IPS DF 6.9 (cell line): ENCODE results near the gene KCNA3.

Experiments used
- DNase-seq: peaks from one replicate; pipeline ENCODE4 v3.0.0-alpha.2; 2013; ENCODE audit warnings: low read depth, low spot score
- H3K27ac ChIP-seq: one replicate; pipeline ENCODE4 v1.5.1; 2013; ENCODE audit warnings: low read length, control low read depth
- H3K27me3 ChIP-seq: 2 replicates; pipeline ENCODE4 v1.6.1; 2013; ENCODE audit warnings: mild to moderate bottlenecking, low read length; ENCODE audit not compliant: control insufficient read depth, insufficient read depth
- H3K36me3 ChIP-seq: 2 replicates; pipeline ENCODE4 v1.6.1; 2013; ENCODE audit warnings: low read length; ENCODE audit not compliant: control insufficient read depth, insufficient read depth
- H3K4me1 ChIP-seq: 2 replicates; pipeline ENCODE4 v1.6.1; 2013; ENCODE audit warnings: low read length; ENCODE audit not compliant: control insufficient read depth, insufficient read depth
- H3K4me3 ChIP-seq: 2 replicates; pipeline ENCODE4 v1.5.1; 2013; ENCODE audit warnings: mild to moderate bottlenecking, low read length
- H3K9me3 ChIP-seq: 2 replicates; pipeline ENCODE4 v1.6.1; 2013; ENCODE audit warnings: low read length, inconsistent platforms; ENCODE audit not compliant: control insufficient read depth, insufficient read depth
- WGBS: extraction: QIAGEN DNeasy Blood & Tissue Kit; methylation state at CpG from one replicate; pipeline ENCODE4 v1.1.7; 2013; ENCODE audit warnings: mixed read lengths, missing lambda C conversion rate; ENCODE audit not compliant: insufficient read length, insufficient coverage; 5-methylcytosine and 5-hydroxymethylcytosine counted together

KCNA3 gene

GRCh38 chr1:110682898-110683297, 8.2 kb upstream of the KCNA3 start:
- H3K9me3 ChIP-seq, result no peaks in the 10 kb centered on the region
- WGBS, result no CpG with 5 or more reads among the region's 1 CpG
- H3K27me3 ChIP-seq, result no peaks in the 10 kb centered on the region
- no peak for DNase-seq
- no peaks in the 10 kb centered on the region for H3K36me3 ChIP-seq
- no peak overlapping the region for H3K27ac ChIP-seq
- H3K4me3 ChIP-seq, result no peak overlapping the region
- no peaks in the 10 kb centered on the region for H3K4me1 ChIP-seq

- Histone ChIP-seq H3K36me3 (no peaks in the 10 kb centered on the region), H3K4me1 (no peaks in the 10 kb centered on the region), H3K27me3 (peaks cover 12% of the 10 kb centered on the region), H3K27ac (no peak overlapping the region), H3K9me3 (no peaks in the 10 kb centered on the region), H3K4me3 (no peak overlapping the region)
- WGBS, result no CpG with 5 or more reads among the region's 3 CpGs
- DNase-seq, result no peak
Observed at GRCh38 chr1:110680036-110680735, 5.4 kb upstream of the KCNA3 start.

GRCh38 chr1:110677526-110677925, 2.8 kb upstream of the KCNA3 start:
- Histone ChIP-seq H3K27me3 (peaks cover 27% of the 10 kb centered on the region), H3K9me3 (no peaks in the 10 kb centered on the region), H3K36me3 (no peaks in the 10 kb centered on the region), H3K4me3 (no peak overlapping the region), H3K4me1 (no peaks in the 10 kb centered on the region), H3K27ac (no peak overlapping the region)
- DNase-seq, result no peak
- no CpG with 5 or more reads among the region's 3 CpGs for WGBS

GRCh38 chr1:110676970-110677369, 2.2 kb upstream of the KCNA3 start:
- WGBS, result no CpG with 5 or more reads among the region's 4 CpGs
- Histone ChIP-seq H3K9me3 (no peaks in the 10 kb centered on the region), H3K27ac (no peak overlapping the region), H3K4me3 (no peak overlapping the region), H3K4me1 (no peaks in the 10 kb centered on the region), H3K27me3 (peaks cover 27% of the 10 kb centered on the region), H3K36me3 (no peaks in the 10 kb centered on the region)
- no peak for DNase-seq

- Histone ChIP-seq H3K4me3 (peak overlapping the region; percentile 61; the same call in 1 of the 2 replicates), H3K27ac (no peak overlapping the region), H3K27me3 (peaks cover 27% of the 10 kb centered on the region), H3K4me1 (no peaks in the 10 kb centered on the region), H3K36me3 (no peaks in the 10 kb centered on the region), H3K9me3 (no peaks in the 10 kb centered on the region)
- no CpG with 5 or more reads among the region's 57 CpGs for WGBS
- DNase-seq, result no peak
Observed at GRCh38 chr1:110675060-110675791, 486 bp upstream of the KCNA3 start.

GRCh38 chr1:110673805-110674336, 869 bp downstream of the KCNA3 start:
- Histone ChIP-seq H3K4me3 (peak overlapping the region; percentile 61; the same call in 1 of the 2 replicates), H3K27ac (no peak overlapping the region), H3K9me3 (no peaks in the 10 kb centered on the region), H3K27me3 (peaks cover 27% of the 10 kb centered on the region), H3K36me3 (no peaks in the 10 kb centered on the region), H3K4me1 (no peaks in the 10 kb centered on the region)
- WGBS, result no CpG with 5 or more reads among the region's 51 CpGs
- DNase-seq, result no peak

- no CpG with 5 or more reads among the region's 25 CpGs for WGBS
- no peak for DNase-seq
- no peak overlapping the region for H3K27ac ChIP-seq
- no peak overlapping the region for H3K4me3 ChIP-seq
- H3K27me3 ChIP-seq, result peaks cover 27% of the 10 kb centered on the region
- H3K36me3 ChIP-seq, result no peaks in the 10 kb centered on the region
- H3K4me1 ChIP-seq, result no peaks in the 10 kb centered on the region
- H3K9me3 ChIP-seq, result no peaks in the 10 kb centered on the region
Observed at GRCh38 chr1:110673197-110673701, 1.5 kb downstream of the KCNA3 start.

- Histone ChIP-seq H3K4me3 (no peak overlapping the region), H3K27ac (no peak overlapping the region), H3K9me3 (no peaks in the 10 kb centered on the region), H3K4me1 (no peaks in the 10 kb centered on the region), H3K27me3 (peaks cover 27% of the 10 kb centered on the region), H3K36me3 (no peaks in the 10 kb centered on the region)
- DNase-seq, result no peak
- WGBS, result no CpG with 5 or more reads among the region's 4 CpGs
Observed at GRCh38 chr1:110672753-110673108, 2.0 kb downstream of the KCNA3 start.

GRCh38 chr1:110672001-110672752, 2.6 kb downstream of the KCNA3 start:
- H3K9me3 ChIP-seq, result no peaks in the 10 kb centered on the region
- WGBS, result no CpG with 5 or more reads among the region's 12 CpGs
- no peak overlapping the region for H3K27ac ChIP-seq
- no peak overlapping the region for H3K4me3 ChIP-seq
- no peak for DNase-seq
- H3K36me3 ChIP-seq, result no peaks in the 10 kb centered on the region
- peaks cover 27% of the 10 kb centered on the region for H3K27me3 ChIP-seq
- no peaks in the 10 kb centered on the region for H3K4me1 ChIP-seq

GRCh38 chr1:110671361-110671760, 3.4 kb downstream of the KCNA3 start:
- no peaks in the 10 kb centered on the region for H3K4me1 ChIP-seq
- DNase-seq, result no peak
- WGBS, result no CpG with 5 or more reads among the region's 2 CpGs
- no peaks in the 10 kb centered on the region for H3K36me3 ChIP-seq
- no peak overlapping the region for H3K27ac ChIP-seq
- peaks cover 25% of the 10 kb centered on the region for H3K27me3 ChIP-seq
- no peak overlapping the region for H3K4me3 ChIP-seq
- H3K9me3 ChIP-seq, result no peaks in the 10 kb centered on the region
